ENCODE data around the gene LAMC1.

DNA sequence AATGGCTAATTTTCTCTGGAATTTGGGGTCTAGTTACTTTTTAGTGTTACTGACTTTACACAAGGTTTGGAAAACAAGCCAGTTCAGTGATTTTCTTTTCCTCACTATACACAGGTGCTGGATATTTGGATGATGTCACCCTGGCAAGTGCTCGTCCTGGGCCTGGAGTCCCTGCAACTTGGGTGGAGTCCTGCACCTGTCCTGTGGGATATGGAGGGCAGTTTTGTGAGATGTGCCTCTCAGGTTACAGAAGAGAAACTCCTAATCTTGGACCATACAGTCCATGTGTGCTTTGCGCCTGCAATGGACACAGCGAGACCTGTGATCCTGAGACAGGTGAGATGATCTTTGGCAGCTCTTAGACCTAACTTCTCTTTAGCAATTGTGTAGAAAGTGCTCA lies 98.4 kb downstream of the LAMC1 start:
- TF ChIP-seq, protein P1, sequence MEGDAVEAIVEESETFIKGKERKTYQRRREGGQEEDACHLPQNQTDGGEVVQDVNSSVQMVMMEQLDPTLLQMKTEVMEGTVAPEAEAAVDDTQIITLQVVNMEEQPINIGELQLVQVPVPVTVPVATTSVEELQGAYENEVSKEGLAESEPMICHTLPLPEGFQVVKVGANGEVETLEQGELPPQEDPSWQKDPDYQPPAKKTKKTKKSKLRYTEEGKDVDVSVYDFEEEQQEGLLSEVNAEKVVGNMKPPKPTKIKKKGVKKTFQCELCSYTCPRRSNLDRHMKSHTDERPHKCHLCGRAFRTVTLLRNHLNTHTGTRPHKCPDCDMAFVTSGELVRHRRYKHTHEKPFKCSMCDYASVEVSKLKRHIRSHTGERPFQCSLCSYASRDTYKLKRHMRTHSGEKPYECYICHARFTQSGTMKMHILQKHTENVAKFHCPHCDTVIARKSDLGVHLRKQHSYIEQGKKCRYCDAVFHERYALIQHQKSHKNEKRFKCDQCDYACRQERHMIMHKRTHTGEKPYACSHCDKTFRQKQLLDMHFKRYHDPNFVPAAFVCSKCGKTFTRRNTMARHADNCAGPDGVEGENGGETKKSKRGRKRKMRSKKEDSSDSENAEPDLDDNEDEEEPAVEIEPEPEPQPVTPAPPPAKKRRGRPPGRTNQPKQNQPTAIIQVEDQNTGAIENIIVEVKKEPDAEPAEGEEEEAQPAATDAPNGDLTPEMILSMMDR (IDR thresholded peaks at IDR 0.05), result no peak
- TF ChIP-seq POLR2A (IDR thresholded peaks at IDR 0.05), result no peak
